Tibial nerve (tissue), 4 donors: ENCODE data around the gene ANKRD44. TPM values are rescaled to one million over a fixed set of nuclear protein-coding genes. Genes with fewer than 3 reads are reported as not detected.

Experiments used
- DNase-seq, 2 donors: peaks; one replicate each; pipeline ENCODE4 v3.0.0-alpha.2; 2019; ENCODE audit warnings: low spot score in 2 of 2
- H3K27ac ChIP-seq, 4 donors: fragments of 200-600 bp; sonication (generic) in 3 of 4; one replicate each; pipeline ENCODE4 v1.5.1; 2017 to 2019; ENCODE audit warnings: mild to moderate bottlenecking in 1 of 4
- H3K27me3 ChIP-seq, 2 donors: fragments of 200-600 bp; sonication (generic) in 1 of 2; one replicate each; pipeline versions ENCODE4 v1.5.1 to v1.6.0; 2017 to 2019
- H3K36me3 ChIP-seq, 3 donors: fragments of 200-600 bp; sonication (generic); one replicate each; pipeline ENCODE4 v1.5.1; 2018 to 2019
- H3K4me1 ChIP-seq, 4 donors: fragments of 200-600 bp; sonication (generic) in 3 of 4; one replicate each; pipeline ENCODE4 v1.5.1; 2017 to 2019
- H3K4me3 ChIP-seq, 4 donors: fragments of 200-600 bp; sonication (generic) in 3 of 4; one replicate each; pipeline ENCODE4 v1.5.1; 2017 to 2019; ENCODE audit warnings: mild to moderate bottlenecking in 1 of 4, moderate library complexity in 1 of 4
- H3K9me3 ChIP-seq, 4 donors: fragments of 200-600 bp; sonication (generic) in 3 of 4; one replicate each; pipeline ENCODE4 v1.5.1; 2017 to 2019
- CTCF ChIP-seq, 5 experiments: fragments of 200-600 bp in 3 of 5; fragments of 450-650 bp in 2 of 5; sonication (generic) in 3 of 5; IDR thresholded peaks; one replicate each; pipeline ENCODE4 v1.5.1; 2016 to 2019; ENCODE audit warnings: antibody characterized with exemption in 5 of 5, mild to moderate bottlenecking in 3 of 5, moderate library complexity in 2 of 5
- EP300 ChIP-seq, 2 donors: sonication (generic); formaldehyde crosslinking; IDR thresholded peaks; one replicate each; pipeline ENCODE4 v1.6.1; 2017; ENCODE audit warnings: antibody characterized with exemption in 2 of 2, mild to moderate bottlenecking in 1 of 2
- POLR2A ChIP-seq, 2 donors: fragments of 450-650 bp; IDR thresholded peaks; one replicate each; pipeline ENCODE4 v1.6.1; 2017; ENCODE audit warnings: antibody characterized with exemption in 2 of 2, mild to moderate bottlenecking in 2 of 2, moderate library complexity in 2 of 2
- WGBS, 2 donors: methylation state at CpG; one replicate each; pipeline ENCODE4 v1.1.5; 2018; 5-methylcytosine and 5-hydroxymethylcytosine counted together
- total RNA-seq, 4 donors: library from RNA; depleted of rRNA; stranded (reverse); fragments of >200 nt; gene quantifications; one replicate each; pipeline ENCODE4 v1.1.0, GENCODE V29; 2016

The ANKRD44 gene
- total RNA-seq, 4 donors from 2014 or later, result 28.5 to 48.9 (median 41.5) TPM

- 35 to 38% methylated on average over 5 of the region's 5 CpGs for WGBS, 2 donors
- no peak for TF ChIP-seq CTCF (IDR thresholded peaks at IDR 0.05)
- TF ChIP-seq EP300 (IDR thresholded peaks at IDR 0.05), result no peak
- no peak for TF ChIP-seq POLR2A (IDR thresholded peaks at IDR 0.05)
- peaks cover 0 to 52% (median 41%) of the 10 kb centered on the region in 4 donors for H3K4me1 ChIP-seq
- H3K27me3 ChIP-seq, result no peaks in the 10 kb centered on the region
- H3K4me3 ChIP-seq, result no peak overlapping the region
- no peaks in the 10 kb centered on the region for H3K36me3 ChIP-seq
- H3K9me3 ChIP-seq, result no peaks in the 10 kb centered on the region
- DNase-seq, result no peak
- peak overlapping the region in 2 of 4 donors; percentile 13 to 32 for H3K27ac ChIP-seq
Observed at GRCh38 chr2:197216361-197216979, 94.1 kb downstream of the ANKRD44 start.

DNA sequence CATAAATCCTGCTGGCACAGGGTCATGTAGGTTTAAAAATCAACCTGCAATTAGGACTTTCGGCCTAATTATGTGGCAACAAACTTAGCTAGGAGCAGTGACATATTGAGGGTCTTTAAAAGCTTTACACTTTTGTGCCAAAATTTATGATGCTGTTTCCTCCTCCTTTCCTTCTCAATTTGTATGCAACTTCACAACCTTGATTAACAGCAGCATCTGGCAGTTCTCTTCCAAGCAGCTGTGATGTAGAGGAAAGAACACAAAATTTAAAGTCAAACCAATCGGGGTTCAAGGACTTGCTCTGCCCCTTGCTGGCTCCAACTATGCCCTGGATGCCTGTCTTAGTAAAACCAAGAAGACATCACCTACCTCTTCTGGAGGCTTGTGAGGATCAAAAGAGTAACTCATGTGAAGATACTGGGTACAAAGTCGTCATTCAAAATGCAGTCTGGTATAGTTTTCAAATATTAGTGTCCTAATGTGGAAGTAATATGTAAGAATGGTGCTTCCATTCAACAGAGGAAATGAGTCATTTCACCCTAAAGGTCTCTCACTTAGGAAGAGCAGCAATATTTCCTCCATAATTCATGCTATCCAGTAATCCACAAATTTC is 94.7 kb downstream of the ANKRD44 start:
- 63 to 70% methylated on average over 3 of the region's 3 CpGs for WGBS, 2 donors
- Histone ChIP-seq H3K36me3 (no peaks in the 10 kb centered on the region), H3K9me3 (no peaks in the 10 kb centered on the region), H3K4me3 (no peak overlapping the region), H3K27ac (peak overlapping the region in 2 of 4 donors; percentile 13 to 32), H3K27me3 (no peaks in the 10 kb centered on the region), H3K4me1 (peaks cover 0 to 57% (median 44%) of the 10 kb centered on the region in 4 donors)
- no peak for DNase-seq
- no peak for TF ChIP-seq POLR2A (IDR thresholded peaks at IDR 0.05)
- TF ChIP-seq EP300 (IDR thresholded peaks at IDR 0.05), result no peak
- TF ChIP-seq CTCF (IDR thresholded peaks at IDR 0.05), result no peak

- H3K36me3 ChIP-seq, result no peaks in the 10 kb centered on the region
- H3K4me1 ChIP-seq, result peaks cover 0 to 76% (median 50%) of the 10 kb centered on the region in 4 donors
- peak overlapping the region in 1 of 4 donors; percentile 65 for H3K27ac ChIP-seq
- no peaks in the 10 kb centered on the region for H3K9me3 ChIP-seq
- no peak overlapping the region for H3K4me3 ChIP-seq
- no peak for DNase-seq
- H3K27me3 ChIP-seq, result no peaks in the 10 kb centered on the region
- WGBS, 2 donors, result 46 to 50% methylated on average over 8 of the region's 8 CpGs
- TF ChIP-seq POLR2A (IDR thresholded peaks at IDR 0.05) (no peak), EP300 (IDR thresholded peaks at IDR 0.05) (no peak), CTCF (IDR thresholded peaks at IDR 0.05) (no peak)
Observed at GRCh38 chr2:197212344-197213262, 98.0 kb downstream of the ANKRD44 start.

- TF ChIP-seq CTCF (IDR thresholded peaks at IDR 0.05) (no peak), EP300 (IDR thresholded peaks at IDR 0.05) (no peak), POLR2A (IDR thresholded peaks at IDR 0.05) (no peak)
- Histone ChIP-seq H3K27ac (peak overlapping the region in 1 of 4 donors; percentile 65), H3K9me3 (no peaks in the 10 kb centered on the region), H3K4me3 (no peak overlapping the region), H3K36me3 (no peaks in the 10 kb centered on the region), H3K27me3 (no peaks in the 10 kb centered on the region), H3K4me1 (peaks cover 0 to 76% (median 47%) of the 10 kb centered on the region in 4 donors)
- DNase-seq, result no peak
- WGBS, 2 donors, result 70 to 75% methylated on average over 4 of the region's 4 CpGs
Observed at GRCh38 chr2:197211881-197212342, 98.7 kb downstream of the ANKRD44 start.
